ENCODE results near the gene SOHLH1. TPM values are rescaled to one million over a fixed set of nuclear protein-coding genes. Genes with fewer than 3 reads are reported as not detected.

Gene SOHLH1
- total RNA-seq, 1 donor: not detected

DNA sequence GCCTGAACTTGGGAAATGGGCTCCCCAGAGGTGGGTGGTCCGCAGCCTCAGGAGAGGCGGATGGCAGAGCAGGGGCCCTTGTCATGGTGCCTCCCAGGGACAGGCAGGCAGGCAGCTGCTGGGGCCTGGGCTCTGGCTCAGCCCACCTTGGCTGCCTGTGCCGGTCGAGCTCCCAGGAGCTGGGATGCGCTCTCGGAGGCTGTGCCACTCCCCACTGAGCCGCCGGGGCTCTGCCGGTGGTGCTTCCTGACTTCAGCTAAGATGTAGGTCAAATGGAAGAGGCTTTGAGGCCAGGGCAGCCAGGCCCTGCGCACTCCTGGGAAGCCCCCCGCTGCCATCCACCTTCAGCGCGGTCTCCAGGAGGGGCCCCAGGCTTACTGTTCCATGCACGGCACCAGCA is 43.7 kb upstream of the SOHLH1 start:
- Histone ChIP-seq H3K4me2 (ENCODE audit: insufficient read depth, low read length) (no peak overlapping the region), H2AFZ (ENCODE audit: low read length) (no peak overlapping the region), H3K4me3 (ENCODE audit: insufficient read depth, low read length) (no peak overlapping the region), H3K36me3 (ENCODE audit: insufficient read depth, low read length) (no peaks in the 10 kb centered on the region), H3K27me3 (ENCODE audit: insufficient read depth, low read length) (no peaks in the 10 kb centered on the region), H3K27ac (ENCODE audit: low read depth, low read length) (no peak overlapping the region), H4K20me1 (ENCODE audit: insufficient read depth, low read length) (no peaks in the 10 kb centered on the region), H3K79me2 (ENCODE audit: insufficient read depth, low read length) (no peaks in the 10 kb centered on the region), H3K4me1 (ENCODE audit: insufficient read depth, low read length) (no peaks in the 10 kb centered on the region), H3K9me3 (ENCODE audit: low read depth, low read length) (no peaks in the 10 kb centered on the region)
- no peak for DNase-seq (ENCODE audit: insufficient read length, low spot score, missing footprints)
- TF ChIP-seq, protein P1, sequence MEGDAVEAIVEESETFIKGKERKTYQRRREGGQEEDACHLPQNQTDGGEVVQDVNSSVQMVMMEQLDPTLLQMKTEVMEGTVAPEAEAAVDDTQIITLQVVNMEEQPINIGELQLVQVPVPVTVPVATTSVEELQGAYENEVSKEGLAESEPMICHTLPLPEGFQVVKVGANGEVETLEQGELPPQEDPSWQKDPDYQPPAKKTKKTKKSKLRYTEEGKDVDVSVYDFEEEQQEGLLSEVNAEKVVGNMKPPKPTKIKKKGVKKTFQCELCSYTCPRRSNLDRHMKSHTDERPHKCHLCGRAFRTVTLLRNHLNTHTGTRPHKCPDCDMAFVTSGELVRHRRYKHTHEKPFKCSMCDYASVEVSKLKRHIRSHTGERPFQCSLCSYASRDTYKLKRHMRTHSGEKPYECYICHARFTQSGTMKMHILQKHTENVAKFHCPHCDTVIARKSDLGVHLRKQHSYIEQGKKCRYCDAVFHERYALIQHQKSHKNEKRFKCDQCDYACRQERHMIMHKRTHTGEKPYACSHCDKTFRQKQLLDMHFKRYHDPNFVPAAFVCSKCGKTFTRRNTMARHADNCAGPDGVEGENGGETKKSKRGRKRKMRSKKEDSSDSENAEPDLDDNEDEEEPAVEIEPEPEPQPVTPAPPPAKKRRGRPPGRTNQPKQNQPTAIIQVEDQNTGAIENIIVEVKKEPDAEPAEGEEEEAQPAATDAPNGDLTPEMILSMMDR (IDR thresholded peaks at IDR 0.05; ENCODE audit: extremely low read depth, low read depth, low read length): no peak

DNA sequence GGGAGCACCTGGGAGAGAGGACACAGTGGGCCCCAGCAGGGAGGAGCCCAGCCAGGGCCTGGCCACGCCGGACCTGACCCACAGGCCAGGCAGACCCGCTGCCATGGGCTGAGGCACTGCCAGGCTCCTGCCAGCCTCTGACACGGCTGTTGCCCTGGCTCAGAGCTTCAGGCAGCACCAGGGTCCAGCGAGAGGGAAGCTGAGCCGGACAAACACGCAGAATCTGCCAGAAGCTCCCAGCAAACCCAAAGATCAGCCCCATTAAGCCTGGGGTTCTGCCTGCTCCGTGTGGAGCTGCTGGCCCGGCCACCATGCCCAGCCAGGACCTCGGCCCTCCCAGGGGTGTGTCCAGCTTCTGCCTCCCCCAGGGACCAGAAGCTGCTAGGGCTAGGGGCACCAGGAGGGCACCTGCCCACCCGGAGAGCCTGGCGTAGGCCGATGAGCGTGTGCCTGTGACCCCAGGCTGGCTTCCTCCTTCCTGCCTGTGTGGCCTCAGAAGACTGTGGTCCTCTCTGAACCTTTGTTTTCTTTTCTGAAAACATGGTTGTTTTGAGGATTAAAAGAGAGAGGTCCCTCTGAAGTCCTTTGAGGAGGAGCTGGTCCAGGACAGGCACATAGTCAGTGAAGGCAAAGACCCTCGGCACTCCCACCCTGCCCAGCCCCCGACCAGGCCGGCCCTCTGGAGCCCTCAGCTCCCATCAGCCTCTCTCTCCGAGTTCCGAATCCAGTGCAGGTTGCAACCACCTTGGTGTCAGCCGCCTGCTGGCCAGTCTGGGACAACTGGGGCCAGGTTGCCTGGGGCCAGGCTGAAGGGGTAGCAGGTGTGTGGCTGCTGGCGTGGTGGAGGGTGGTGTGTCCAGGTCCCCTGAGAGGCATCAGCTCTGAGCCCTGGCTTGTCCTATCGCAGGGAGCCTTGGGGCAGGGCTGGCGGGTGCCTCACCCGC is 42.3 kb upstream of the SOHLH1 start:
- no peak overlapping the region for H3K4me3 ChIP-seq (ENCODE audit: insufficient read depth, low read length)
- no peaks in the 10 kb centered on the region for H4K20me1 ChIP-seq (ENCODE audit: insufficient read depth, low read length)
- TF ChIP-seq, protein P1 (IDR thresholded peaks at IDR 0.05; ENCODE audit: extremely low read depth, low read depth, low read length): no peak
- DNase-seq (ENCODE audit: insufficient read length, low spot score, missing footprints): no peak
- no peak overlapping the region for H2AFZ ChIP-seq (ENCODE audit: low read length)
- no peak overlapping the region for H3K4me2 ChIP-seq (ENCODE audit: insufficient read depth, low read length)
- H3K79me2 ChIP-seq (ENCODE audit: insufficient read depth, low read length): no peaks in the 10 kb centered on the region
- H3K9me3 ChIP-seq (ENCODE audit: low read depth, low read length): no peaks in the 10 kb centered on the region
- H3K27ac ChIP-seq (ENCODE audit: low read depth, low read length): no peak overlapping the region
- no peaks in the 10 kb centered on the region for H3K27me3 ChIP-seq (ENCODE audit: insufficient read depth, low read length)
- no peaks in the 10 kb centered on the region for H3K36me3 ChIP-seq (ENCODE audit: insufficient read depth, low read length)
- no peaks in the 10 kb centered on the region for H3K4me1 ChIP-seq (ENCODE audit: insufficient read depth, low read length)

DNA sequence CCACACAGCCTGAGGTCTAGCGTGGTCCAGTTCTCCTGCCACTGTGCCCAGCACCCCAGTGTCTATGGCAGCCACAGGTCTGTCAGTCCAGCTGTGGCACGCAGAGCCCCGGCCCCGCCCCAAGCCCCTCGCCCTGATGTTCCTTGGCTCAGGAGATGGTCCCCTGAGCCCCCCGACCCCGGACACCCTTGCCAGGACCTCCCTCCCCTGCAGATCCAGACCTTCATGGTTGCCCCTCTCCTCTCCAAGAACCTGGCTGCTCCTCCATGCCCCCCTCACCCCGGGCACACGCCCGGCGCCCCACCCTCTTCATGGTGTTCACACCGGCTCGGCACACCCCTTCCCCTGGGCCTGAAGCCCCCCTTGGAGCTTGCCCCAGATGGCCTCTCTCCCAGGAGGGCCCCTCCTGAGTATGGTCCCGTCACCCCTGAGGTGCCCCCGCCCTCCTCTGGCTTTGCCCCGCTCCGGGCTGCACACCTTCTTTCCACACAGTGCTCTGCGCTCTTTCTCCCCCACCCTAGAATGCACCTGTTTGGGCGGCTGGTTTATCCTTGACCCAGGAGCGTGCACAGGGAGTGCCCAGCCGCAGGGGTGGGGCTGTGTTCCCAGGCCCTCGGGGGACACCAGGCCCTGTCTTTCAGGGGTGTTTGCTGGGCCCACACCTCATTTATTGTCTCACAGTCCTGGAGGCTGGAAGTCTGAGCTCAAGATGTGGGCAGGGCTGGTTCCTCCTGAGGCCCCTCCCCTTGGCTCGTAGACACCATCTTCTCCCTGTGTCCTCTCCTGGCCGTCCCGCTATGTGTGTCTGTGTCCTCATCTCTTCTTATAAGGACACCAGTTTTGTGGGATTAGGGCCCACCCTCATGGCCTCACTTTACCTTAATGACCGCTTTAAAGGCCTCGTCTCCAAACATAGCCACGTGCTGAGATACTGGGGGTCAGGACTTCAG is 40.3 kb upstream of the SOHLH1 start:
- Histone ChIP-seq H3K36me3 (ENCODE audit: insufficient read depth, low read length) (no peaks in the 10 kb centered on the region), H3K79me2 (ENCODE audit: insufficient read depth, low read length) (no peaks in the 10 kb centered on the region), H4K20me1 (ENCODE audit: insufficient read depth, low read length) (no peaks in the 10 kb centered on the region), H2AFZ (ENCODE audit: low read length) (no peak overlapping the region), H3K4me2 (ENCODE audit: insufficient read depth, low read length) (no peak overlapping the region), H3K27me3 (ENCODE audit: insufficient read depth, low read length) (no peaks in the 10 kb centered on the region), H3K4me3 (ENCODE audit: insufficient read depth, low read length) (no peak overlapping the region), H3K4me1 (ENCODE audit: insufficient read depth, low read length) (no peaks in the 10 kb centered on the region), H3K9me3 (ENCODE audit: low read depth, low read length) (no peaks in the 10 kb centered on the region), H3K27ac (ENCODE audit: low read depth, low read length) (no peak overlapping the region)
- no peak for DNase-seq (ENCODE audit: insufficient read length, low spot score, missing footprints)
- TF ChIP-seq, protein P1 (IDR thresholded peaks at IDR 0.05; ENCODE audit: extremely low read depth, low read depth, low read length): no peak
